Activated naive CD4-positive, alpha-beta T cell treated with Interleukin-2 at 50 U/mL for 16 hours (primary cell): ENCODE results near the gene DLL3.
"Not testable (repeated sequence)": the region's sequence is repeated elsewhere in the genome, so short reads cannot be mapped to it uniquely, and the experiment has no call there.

Experiments used
- DNase-seq: peaks from one replicate; pipeline ENCODE4 v3.0.0-alpha.2; 2020

The DLL3 gene, protein sequence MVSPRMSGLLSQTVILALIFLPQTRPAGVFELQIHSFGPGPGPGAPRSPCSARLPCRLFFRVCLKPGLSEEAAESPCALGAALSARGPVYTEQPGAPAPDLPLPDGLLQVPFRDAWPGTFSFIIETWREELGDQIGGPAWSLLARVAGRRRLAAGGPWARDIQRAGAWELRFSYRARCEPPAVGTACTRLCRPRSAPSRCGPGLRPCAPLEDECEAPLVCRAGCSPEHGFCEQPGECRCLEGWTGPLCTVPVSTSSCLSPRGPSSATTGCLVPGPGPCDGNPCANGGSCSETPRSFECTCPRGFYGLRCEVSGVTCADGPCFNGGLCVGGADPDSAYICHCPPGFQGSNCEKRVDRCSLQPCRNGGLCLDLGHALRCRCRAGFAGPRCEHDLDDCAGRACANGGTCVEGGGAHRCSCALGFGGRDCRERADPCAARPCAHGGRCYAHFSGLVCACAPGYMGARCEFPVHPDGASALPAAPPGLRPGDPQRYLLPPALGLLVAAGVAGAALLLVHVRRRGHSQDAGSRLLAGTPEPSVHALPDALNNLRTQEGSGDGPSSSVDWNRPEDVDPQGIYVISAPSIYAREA

DNA sequence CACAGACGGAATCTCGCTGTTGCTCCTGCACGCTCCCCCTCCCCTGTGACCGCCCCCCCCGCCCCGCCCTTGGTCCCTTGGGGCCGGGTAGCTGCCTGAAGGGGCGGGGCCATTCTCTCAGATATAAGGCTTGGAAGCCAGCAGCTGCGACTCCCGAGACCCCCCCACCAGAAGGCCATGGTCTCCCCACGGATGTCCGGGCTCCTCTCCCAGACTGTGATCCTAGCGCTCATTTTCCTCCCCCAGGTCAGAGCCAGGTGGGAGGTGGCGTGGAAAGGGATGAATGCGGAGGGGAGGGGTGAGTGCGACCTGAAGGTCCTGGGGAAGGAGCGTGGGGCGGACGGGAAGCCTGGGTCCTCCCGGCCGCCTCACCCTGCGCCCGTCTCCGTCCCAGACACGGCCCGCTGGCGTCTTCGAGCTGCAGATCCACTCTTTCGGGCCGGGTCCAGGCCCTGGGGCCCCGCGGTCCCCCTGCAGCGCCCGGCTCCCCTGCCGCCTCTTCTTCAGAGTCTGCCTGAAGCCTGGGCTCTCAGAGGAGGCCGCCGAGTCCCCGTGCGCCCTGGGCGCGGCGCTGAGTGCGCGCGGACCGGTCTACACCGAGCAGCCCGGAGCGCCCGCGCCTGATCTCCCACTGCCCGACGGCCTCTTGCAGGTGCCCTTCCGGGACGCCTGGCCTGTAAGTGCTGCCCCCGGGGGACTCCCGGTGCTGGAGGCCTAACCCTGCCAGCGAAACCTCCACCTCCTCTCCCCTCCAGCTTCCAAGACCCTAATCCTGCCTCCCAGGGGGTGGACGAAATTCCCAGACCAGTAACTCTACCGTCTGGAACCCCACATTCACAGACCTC is at the start of gene DLL3:
TSS of gene DLL3 (plus strand) at position 150 of the 845 bp plus-strand sequence. CDS start at position 178, 28 bp downstream.
- peak; percentile 19 for DNase-seq

DNA sequence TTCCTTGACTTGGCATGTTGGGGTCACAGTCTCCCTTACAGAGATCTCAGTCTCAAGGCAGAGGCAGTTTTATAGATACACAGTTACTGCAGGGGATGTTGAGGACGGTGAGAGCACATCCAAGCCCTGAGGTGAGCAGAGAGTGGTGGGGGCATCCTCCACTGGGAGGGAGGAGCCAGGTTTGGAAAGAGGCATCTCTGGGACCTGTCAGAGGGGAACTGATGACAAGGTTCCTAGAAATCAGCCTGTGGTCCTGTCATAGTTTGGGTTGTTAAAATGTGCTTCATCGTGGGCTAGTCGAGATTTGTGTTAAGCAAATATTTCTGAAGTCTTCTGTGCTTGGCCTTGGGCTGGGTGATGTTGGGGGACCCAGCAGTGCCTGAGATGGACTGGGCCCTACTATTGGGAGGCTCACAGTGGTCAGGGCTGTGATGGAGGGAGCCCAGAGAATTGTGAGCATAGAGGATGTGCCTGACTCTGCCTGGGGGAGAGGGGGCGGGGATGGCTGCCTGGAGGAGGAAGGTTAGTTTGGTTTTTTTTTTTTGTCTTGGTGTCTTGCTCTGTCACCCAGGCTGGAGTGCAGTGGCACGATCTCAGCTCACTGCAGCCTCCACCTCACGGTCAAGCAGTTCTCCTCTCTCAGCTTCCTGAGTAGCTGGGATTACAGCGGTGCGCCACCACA is 49.5 kb upstream of the DLL3 start:
- DNase-seq, result no peak

DNA sequence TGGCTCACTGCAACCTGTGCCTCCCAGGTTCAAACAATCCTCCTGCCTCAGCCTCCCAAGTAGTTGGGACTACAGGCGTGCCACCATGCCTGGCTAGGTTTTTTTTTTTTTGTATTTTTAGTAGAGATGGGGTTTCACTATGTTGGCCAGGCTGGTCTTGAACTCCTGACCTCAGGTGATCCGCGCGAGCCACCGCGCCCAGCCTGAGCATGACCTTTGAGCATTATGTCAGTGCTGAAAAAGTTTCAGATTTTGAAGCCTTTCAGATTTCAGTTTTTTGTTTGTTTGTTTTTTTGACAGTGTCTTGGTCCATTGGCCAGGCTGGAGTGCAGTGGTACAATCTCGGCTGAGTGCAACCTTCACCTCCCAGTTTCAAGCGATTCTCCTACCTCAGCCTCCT is 47.5 kb upstream of the DLL3 start:
- DNase-seq, result not testable (repeated sequence)

DNA sequence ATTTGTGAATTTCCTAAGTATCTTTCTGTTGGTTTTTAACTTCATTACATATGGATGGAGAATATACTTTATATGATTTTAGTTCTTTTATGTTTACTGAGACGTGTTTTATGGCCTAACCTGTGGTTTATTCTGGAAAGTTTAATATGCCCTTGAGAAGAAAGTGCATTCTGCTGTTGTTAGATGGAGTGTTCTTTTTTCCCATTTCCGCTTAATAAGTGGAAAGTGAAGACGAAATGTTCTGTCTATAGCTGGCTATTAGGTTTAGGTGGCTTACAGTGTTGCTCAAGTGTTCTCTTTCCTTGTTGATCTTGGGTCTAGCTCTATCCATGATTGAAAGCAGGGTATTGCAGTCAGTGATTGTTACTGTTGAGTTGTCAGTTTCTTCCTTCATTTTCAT is 35.3 kb upstream of the DLL3 start:
- DNase-seq, result no peak

DNA sequence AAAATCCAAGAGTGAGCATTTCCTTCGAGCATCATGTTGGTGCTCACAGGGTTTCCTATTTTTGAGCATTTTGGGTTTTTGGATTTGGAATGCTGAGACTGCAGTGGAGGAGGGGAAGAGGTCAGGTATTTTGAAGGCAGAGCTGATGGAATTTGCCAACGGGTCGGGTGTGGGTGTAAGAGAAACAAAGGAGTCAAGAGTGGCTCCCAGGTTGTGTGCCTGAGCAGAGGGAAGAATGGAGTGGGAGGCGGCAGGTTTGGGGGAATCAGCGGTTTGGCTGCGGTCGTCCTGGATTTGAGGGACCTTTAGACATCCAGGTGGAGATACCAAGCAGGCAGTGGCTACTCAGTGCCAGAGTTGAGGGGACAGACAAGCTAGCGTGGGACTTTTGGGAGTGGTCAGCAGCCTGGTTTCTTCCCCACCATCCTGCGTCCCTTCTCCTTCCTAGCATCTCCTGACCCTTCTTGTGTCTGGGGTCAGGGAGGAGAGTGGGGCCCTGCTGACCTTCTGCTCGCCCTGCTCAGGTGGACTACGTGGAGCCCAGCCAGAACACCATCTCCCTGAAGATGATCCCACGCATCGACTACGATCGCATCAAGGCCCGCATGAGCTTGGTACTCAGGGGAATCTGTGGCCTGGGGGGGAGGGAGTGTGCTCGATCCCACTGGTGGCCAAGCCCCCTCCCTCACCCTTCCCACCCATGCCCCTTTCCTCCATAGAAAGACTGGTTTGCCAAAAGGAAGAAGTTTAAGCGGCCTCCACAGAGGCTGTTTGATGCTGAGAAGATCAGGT is 32.6 kb upstream of the DLL3 start:
- DNase-seq, result no peak

DNA sequence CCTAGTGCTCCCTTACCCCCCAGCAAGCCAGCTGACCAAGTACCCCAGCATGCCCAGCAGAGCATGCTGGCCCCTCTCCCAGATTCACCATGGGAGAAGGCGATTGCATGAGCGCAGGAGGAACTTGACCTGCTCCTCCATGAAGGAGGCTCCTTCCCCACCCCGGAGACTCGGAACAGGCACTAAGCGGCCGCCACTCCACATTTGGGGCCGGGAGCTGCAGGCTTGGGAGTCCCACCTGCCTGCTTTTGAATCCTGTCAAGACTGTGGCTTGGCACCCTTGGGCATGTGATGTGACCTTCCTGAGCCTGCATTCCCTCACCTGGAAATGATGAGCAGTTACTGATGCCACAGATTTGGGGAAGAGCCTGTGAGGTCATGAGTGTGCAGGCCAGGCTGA is 30.8 kb upstream of the DLL3 start:
- no peak for DNase-seq

DNA sequence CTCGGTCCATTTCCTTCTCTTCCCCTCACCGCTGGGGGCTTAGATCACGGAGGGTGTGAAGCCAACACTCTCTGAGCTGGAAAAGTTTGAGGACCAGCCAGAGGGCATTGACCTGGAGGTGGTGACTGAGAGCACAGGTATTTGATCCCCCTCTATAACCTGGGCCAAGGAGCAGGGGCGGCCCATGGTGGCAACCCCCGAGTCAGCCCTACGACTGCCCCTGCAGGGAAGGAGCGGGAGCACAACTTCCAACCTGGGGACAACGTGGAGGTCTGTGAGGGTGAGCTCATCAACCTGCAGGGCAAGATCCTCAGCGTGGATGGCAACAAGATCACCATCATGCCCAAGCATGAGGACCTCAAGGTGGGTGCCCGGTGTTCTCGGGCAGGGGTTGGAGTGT is 29.7 kb upstream of the DLL3 start:
- DNase-seq, result no peak

DNA sequence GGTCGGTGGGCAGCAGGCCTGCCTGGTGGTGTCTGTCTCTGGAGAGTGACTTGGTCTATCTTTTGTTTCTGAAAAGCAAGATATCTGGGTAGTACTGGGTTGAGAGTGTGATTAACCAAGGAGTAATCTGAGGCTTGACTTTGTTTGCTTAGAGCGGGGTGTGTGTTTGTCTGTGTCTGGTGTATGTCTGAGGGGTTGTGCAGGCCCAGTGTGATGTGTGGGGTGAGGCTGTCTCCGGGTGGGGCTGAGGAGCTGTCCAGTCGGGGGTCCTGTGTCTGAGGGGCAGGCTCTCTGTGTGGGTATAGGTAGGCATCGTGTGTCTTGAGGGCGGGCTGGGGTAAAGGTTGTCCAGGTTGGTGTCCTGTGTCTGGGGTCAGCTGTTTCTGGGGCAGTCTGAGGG is 29.2 kb upstream of the DLL3 start:
- DNase-seq, result no peak

DNA sequence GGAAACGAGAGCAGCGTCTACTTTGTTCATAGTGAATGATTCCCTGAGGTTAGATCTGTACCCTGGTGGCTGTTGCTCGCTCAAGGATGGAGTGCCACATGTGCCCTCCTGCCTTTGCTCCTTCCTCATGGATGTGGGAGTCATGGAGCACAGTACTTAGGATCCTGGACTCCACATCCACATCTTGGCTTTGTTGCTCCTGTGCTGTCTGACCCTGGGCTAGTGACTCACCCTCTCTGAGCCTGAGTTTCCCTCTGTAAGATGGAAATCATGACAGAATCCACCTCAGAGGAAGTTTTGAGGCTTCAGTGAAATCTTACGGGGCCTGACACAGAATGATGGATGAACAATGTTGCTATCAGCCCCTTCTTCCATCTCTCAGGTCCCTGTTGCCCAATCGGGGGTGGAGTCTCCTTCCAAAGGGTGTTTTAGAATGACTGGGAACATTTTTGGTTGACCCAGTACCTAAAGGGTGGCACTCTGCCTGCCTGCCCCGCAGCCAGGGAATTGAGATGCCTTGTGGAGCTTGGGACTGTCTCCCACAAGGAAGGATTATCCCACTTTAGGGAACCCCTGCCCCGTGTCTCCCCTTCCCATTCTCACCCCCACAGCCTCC is 27.9 kb upstream of the DLL3 start:
- DNase-seq, result no peak

DNA sequence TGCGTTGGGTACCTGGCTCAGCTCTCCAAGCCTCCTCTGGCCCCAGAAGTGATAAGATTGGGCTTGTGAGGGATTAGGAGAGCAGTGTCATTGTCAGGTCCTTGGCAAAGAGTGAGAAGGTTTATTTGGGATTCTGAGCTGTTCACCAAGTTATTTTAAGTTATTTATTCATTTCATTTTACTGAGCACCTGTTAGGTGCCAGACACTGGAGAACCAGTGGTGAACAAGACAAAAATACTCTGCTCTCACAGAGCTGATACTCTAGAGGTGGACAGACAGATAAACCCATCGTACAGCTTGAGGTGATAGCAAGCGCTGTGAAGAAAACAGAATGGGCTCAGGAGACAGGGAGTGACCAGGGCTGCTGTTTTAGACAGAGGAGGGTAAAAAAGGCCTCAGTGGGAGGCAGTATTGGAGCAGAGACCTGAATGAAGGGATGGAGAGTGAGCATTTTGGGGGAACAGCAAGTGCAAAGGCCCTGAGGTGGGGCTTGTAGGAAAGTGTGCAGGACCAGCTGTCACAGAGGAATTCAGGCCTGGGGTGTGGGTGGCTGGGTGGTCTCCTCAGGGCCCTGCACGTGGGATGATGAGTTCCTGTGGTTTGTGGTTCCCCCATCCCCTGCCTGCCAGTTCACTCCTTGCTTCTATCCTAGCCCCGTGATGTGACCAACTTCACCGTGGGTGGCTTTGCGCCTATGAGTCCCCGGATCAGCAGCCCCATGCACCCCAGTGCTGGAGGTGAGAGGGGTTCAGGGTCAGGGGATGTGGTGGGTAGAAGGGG is 26.8 kb upstream of the DLL3 start:
- no peak for DNase-seq

DNA sequence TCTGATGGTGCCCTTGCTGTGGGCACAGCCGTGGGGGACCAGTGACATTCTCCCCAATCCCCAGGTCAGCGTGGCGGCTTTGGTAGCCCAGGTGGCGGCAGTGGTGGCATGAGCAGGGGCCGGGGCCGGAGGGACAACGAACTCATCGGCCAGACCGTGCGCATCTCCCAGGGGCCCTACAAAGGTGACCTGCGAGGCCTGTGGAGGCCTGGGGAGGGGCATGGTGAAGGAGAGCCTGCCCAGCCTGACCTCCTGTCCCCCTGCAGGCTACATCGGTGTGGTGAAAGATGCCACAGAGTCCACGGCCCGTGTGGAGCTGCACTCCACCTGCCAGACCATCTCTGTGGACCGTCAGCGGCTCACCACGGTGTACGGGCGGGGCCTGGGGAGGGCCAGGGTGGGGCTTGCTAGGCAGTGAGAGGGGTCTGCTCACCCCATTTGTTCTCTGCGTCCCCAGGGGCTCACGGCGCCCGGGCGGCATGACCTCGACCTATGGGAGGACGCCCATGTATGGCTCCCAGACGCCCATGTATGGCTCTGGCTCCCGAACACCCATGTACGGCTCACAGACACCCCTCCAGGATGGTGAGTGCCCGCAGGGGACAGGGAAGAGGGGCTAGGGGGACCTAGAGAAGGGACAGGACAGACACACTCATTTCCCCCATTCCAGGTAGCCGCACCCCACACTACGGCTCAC is 25.9 kb upstream of the DLL3 start:
- DNase-seq, result no peak

DNA sequence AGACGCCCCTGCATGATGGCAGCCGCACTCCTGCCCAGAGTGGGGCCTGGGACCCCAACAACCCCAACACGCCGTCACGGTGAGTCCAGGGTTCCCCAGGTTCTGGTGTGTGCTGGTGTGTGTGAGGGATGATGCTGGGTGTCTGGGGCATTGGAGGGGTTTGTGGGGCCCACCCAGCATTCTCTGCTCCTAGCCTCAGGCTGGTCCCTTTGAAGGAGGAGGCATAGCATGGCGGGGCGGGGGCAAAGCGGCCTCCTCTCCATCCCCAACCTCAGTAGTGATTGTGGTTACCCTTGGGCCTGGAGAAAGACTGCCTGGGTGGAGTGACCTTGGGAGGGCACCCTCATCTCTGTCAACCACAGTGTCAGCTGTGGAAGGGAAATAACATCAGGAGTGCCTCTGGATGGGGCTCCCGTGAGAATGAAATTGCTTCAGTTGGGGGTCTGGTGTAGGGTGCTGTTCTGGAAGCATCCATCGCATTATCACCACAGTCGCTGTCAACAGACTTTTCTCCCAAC is 25.2 kb upstream of the DLL3 start:
- no peak for DNase-seq

DNA sequence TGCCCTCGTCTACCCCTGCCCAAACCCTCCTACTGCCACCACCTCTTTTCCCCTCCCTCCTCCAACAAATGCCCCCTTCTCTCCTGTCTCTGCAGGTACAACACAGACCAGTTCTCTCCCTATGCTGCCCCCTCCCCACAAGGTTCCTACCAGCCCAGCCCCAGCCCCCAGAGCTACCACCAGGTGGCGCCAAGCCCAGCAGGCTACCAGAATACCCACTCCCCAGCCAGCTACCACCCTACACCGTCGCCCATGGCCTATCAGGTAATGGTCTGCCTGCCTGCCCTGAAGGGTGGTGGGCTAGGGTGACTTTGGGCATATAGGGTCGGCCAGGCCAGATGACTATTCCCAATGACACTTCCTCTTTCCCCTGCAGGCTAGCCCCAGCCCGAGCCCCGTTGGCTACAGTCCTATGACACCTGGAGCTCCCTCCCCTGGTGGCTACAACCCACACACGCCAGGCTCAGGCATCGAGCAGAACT is 24.6 kb upstream of the DLL3 start:
- peak; percentile 77 for DNase-seq

DNA sequence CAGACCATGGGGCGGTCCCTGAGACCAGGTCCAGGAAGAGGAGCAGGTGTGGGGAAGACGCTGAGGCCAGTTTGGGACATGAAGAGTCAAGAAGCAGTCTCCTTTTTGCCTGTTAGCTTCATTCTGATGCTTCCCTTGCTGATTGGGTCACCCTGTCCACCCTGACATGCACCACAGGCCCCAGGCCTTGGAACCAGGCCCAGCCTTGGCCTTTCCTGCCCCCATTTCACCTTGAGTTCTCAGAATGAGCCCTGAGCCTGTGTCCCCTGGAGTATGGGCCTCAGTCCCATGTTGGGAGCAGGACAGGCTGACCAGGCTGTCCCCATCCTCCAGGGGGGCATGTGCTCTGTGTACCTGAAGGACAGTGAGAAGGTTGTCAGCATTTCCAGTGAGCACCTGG is 23.0 kb upstream of the DLL3 start:
- no peak for DNase-seq

DNA sequence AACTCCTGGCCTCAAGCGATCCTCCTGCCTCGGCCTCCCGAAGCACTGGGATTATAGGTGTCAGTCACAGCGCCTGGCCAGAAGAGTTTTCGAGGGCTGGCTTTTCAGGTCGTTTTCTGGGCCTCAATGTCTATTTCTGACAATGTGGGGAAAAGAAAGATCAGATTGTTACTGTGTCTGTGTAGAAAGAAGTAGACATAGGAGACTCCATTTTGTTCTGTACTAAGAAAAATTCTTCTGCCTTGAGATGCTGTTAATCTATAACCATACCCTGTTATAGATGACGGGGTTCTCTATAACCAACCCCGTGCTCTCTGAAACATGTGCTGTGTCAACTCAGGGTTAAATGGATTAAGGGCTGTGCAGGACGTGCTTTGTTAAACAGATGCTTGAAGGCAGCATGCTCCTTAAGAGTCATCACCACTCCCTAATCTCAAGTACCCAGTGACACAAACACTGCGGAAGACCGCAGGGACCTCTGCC is 19.4 kb upstream of the DLL3 start:
- DNase-seq, result not testable (repeated sequence)

DNA sequence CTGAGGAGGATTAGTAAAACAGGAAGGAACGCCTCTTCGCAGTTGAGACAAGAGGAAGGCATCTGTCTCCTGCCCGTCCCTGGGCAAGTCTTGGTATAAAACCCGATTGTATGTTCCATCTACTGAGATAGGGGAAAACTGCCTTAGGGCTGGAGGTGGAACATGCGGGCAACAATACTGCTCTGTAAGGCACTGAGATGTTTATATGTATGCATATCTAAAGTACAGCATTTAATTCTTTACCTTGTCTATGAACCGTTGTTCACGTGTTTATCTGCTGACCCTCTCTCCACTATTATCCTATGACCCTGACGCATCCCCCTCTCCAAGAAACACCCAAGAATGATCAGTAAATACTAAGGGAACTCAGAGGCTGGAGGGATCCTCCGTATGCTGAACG is 18.8 kb upstream of the DLL3 start:
- DNase-seq, result no peak

DNA sequence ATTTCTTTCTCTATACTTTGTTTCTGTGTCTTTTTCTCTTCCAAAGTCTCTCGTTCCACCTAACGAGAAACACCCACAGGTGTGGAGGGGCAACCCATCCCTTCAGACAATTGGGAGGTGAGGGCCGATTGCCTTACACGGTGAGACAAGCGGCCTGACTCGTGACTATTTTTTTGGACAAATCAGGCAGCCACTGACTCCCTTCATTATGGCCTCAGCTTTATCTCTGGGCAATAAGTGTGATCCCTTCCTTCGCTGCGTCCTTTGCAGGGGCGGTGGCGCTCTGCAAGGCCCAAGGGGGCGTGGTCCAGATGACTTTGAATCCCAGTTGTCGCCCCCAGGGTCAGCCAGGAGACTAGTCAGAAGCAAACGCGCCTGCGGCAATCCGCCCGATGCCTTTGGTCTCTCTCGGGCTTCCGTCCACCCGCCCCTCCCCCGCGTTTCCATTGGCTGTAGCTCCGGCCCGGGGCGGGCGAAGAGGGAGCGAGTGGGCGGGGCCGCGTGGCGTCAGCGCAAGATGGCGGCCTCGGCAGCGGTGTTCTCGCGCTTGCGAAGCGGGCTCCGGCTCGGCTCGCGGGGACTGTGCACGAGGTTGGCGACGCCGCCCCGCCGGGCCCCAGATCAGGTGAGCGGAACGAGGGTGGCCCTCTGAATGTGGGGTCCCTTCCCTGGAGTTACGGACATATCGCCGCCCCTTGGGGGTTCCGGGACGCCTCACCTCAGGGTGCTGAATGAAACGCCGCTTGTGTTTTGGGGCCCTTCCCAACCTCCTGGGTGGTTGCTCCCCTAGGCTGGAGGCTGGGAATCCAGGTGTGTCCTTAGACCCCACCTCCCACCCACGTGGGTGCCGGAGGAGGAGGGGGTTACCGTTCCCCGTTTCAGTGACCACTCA is 18.2 kb upstream of the DLL3 start, which contains the start of gene TIMM50:
TSS of gene TIMM50 (plus strand) at position 502 of the 892 bp plus-strand sequence. CDS start at position 518, 16 bp downstream.
- DNase-seq, result peak; percentile 97

DNA sequence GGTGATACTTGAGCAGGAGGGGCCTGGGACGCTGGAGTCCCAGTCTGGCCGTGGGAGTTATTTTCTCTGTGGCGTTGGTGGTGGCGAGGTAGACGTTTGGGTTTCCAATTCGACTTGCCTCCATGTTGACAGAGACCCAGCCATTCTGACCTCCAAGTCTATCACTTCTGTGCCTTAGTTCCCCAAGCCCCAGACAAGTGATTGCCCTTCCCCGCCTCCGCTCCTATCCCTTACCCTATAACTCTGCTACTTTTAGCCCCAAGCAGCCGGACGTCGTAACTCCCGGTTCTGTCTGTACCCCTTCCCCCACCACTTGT is 17.6 kb upstream of the DLL3 start:
- DNase-seq, result no peak

DNA sequence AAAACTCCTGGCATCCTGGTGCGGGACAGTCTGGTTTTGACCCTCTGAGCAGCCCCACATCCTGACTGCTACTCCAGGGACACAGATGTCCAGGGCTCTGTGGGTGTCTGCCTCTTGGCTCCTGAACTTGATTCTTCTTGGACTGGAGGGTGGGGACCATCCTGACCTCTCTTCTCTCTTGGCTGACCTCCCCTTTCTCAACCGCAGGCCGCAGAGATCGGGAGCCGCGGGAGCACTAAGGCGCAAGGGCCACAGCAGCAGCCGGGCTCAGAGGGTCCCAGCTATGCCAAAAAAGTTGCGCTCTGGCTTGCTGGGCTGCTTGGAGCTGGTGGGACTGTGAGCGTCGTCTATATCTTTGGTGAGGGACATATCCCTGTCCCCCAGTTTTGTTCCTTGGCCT is 17.1 kb upstream of the DLL3 start:
- DNase-seq, result no peak
